Esophagus squamous epithelium (tissue), 4 donors: ENCODE data around the gene CARD14.

ENCODE experiments used
- CTCF ChIP-seq, 6 experiments: fragments of 450-650 bp in 4 of 6; fragments of 200-600 bp in 2 of 6; sonication (generic) in 2 of 6; IDR thresholded peaks; one replicate each; pipeline ENCODE4 v1.5.1; 2016 to 2019; ENCODE audit warnings: antibody characterized with exemption in 6 of 6, mild to moderate bottlenecking in 4 of 6, moderate library complexity in 4 of 6
- POLR2A ChIP-seq, 4 donors: fragments of 450-650 bp; IDR thresholded peaks; one replicate each; pipeline ENCODE4 v1.6.1; 2017; ENCODE audit warnings: antibody characterized with exemption in 4 of 4, mild to moderate bottlenecking in 4 of 4, moderate library complexity in 3 of 4

DNA sequence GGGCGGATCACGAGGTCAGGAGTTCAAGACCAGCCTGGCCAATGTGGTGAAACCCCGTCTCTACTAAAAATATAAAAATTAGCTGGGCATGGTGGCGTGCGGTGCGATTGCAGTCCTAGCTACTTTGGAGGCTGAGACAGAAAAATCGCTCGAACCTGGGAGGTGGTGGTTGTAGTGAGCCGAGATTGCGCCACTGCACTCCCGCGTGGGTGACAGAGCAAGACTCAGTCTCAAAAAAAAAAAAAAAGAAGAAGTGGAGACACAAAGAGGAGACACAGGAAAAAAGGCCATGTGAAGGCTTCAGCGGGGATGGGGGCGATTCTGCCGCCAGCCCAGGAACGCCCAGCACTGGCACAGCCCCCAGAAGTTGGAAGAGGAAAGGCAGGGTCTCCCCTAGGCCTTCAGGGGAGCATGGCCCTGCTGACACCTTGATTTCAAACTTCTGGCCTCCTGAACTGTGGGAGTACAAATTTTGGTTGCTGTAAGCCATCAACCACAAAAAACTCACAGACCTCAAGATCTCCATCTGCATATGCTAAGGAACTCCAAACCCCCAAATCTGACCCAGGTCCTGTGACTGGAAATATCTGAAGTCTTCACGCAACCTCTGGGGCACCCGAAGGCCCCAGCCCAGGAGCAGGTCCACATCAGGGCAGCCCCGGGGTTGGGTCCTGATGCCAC is 43.3 kb downstream of the CARD14 start:
- TF ChIP-seq CTCF (IDR thresholded peaks at IDR 0.05) = no peak
- no peak for TF ChIP-seq POLR2A (IDR thresholded peaks at IDR 0.05)
